Activated naive CD4-positive, alpha-beta T cell treated with Interleukin-2 at 50 U/mL for 16 hours (primary cell): ENCODE data around the gene TOX2.
A peak's percentile ranks its signal among the peaks of the same experiment; 100 is the strongest.

Experiments used
- DNase-seq: peaks from one replicate; pipeline ENCODE4 v3.0.0-alpha.2; 2020

The TOX2 gene, protein sequence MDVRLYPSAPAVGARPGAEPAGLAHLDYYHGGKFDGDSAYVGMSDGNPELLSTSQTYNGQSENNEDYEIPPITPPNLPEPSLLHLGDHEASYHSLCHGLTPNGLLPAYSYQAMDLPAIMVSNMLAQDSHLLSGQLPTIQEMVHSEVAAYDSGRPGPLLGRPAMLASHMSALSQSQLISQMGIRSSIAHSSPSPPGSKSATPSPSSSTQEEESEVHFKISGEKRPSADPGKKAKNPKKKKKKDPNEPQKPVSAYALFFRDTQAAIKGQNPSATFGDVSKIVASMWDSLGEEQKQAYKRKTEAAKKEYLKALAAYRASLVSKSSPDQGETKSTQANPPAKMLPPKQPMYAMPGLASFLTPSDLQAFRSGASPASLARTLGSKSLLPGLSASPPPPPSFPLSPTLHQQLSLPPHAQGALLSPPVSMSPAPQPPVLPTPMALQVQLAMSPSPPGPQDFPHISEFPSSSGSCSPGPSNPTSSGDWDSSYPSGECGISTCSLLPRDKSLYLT

DNA sequence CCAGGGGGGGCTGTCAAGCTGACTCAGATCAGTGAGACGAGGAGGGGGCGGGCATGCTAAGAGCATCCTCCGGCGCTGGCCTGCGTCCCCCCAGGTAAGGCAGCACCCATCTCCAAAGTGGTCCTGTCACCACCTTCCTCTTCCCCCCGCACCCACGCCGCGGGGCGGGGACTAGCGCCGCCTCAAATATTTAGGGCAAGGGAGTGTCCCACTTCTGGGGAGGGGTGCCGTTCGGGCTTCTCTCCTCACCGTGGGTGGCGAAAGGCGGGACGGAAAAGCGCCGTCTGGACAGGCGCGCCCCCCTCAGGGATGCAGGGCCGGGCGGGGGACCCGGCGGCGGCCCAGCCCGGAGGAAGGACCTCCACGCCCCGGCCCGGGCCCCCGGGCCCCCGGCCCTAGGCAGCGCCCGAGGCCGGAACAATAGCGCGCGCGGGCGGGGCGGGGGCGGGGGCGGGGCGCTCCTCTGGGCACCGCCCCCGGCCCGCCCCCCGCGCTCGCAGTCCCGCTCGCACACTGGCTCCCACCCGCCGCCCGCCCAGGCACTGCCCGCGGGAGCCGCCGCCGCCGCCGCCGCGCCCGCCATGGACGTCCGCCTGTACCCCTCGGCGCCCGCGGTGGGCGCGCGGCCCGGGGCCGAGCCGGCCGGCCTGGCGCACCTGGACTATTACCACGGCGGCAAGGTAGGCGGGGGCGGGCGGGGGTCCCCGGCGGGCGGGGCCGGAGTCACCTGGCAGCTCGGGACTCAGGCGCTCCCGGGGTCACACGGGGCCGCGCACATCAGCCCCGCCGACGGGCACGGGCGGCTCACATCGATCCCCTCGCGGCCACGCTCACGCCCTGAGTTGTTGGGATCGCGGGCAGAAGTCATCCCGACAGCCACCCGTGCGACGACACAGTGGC lies at the start of gene TOX2:
TSS of gene TOX2 (plus strand) at position 542 of the 900 bp plus-strand sequence. CDS start at position 582, 40 bp downstream.
- DNase-seq = peak; percentile 48

DNA sequence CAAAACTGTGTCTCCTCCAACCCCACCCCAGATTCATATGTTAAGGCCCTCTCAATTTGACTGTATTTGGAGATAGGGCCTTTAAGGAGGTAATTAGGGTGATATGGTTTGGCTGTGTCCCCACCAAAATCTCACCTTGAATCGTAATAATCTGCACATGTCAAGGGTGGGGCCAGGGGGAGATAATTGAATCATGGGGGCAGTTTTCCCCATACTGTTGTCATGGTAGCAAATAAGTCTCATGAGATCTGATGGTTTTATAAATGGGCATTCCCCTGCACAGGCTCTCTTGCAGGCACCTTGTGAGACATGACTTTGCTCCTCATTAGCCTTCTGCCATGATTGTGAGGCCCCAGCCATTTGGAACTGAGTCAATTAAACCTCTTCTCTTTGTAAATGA lies 46.6 kb upstream of the TOX2 start:
- no peak for DNase-seq

DNA sequence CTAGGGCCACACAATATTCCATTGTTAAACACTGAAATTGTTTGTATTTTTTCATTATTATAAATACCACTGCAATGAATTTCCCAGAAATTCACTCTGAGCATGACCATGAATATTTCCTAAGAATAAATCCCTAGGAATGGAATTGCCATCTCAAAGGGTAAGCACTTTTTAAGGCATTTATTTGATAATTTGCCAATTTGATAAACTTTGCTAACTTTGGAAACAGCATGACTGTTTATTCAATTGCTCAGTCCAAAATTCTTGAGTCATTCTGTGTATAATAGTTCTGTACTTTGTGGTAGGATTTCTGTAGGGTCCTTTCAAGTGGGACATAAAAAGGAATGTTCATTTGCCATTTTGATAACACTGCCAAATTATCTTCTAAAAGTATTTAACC lies 44.2 kb upstream of the TOX2 start:
- no peak for DNase-seq

DNA sequence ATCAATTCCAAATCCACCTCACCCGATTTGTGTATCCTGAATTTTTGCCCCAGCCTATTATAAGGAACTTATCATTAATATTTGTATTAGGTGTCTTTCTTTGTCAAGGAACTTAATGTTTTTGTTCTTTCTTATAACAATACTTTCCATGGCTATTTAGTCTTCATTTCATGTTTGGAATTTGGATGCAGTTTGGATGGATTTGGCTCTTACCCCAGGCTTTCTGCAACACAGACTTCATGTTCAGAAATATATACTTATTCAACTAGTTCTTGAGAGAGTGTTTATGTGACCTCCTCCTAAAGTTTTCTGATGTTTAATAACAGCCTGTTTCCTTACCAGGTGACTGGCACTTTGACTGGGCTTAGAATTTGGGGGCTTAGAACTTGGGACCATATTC lies 35.9 kb upstream of the TOX2 start:
- DNase-seq = no peak

DNA sequence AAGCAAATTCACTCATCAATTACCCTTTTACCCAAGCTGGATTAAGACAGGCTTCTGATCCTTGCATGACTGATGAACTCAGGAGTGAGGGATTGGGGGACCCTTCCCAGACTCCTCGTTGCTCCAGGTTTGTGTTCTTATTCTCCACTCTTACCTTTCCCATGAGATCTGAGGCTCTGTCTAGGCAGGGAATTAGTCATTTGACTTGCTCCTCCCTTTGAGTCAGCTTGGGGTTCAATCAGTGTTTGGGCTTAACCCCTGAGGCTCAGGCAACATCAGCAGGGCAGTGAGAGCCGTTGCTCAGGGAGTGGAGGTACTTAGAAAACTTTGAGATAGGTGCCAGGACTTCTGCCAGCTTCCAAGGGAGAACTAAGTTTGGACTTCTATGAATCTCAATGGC lies 20.7 kb upstream of the TOX2 start:
- DNase-seq = no peak

DNA sequence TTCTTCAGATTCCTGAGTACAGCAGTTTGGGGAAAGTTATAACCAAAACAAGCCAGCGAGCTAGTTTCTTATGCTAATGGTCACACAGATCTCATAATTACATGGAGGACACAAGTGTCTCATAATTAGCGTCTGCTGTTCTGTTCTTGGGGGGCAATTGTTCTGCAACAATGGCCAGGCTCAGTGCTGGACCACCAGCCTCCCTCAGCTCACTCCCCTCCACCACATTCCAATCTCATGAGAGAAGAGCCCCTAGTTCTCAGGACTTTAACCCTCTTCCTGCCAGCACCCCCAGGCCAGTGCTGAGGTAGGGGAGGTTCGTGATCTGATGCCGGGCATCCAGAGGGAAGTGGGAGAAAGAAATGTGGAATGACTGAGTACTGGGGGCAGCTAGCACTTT lies 20.2 kb upstream of the TOX2 start:
- DNase-seq = no peak

DNA sequence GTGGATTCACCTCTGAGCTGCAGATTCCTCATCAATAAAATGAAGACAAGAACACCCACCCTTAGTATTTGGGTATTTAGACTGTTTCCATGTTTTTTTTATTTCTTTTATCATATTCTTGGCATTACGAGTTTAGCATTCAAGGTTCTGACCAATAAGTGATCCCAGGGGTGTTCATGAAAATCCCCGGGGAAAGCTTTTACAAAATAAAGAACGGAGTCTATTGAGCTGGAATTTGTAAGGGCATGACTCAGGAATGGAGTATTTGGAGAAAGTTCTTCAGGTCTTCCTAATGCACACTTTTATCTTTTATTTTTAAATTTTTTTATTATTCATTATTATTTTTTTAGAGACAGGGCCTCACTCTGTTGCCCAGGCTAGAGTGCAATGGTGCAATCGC lies 19.4 kb upstream of the TOX2 start:
- DNase-seq = no peak

DNA sequence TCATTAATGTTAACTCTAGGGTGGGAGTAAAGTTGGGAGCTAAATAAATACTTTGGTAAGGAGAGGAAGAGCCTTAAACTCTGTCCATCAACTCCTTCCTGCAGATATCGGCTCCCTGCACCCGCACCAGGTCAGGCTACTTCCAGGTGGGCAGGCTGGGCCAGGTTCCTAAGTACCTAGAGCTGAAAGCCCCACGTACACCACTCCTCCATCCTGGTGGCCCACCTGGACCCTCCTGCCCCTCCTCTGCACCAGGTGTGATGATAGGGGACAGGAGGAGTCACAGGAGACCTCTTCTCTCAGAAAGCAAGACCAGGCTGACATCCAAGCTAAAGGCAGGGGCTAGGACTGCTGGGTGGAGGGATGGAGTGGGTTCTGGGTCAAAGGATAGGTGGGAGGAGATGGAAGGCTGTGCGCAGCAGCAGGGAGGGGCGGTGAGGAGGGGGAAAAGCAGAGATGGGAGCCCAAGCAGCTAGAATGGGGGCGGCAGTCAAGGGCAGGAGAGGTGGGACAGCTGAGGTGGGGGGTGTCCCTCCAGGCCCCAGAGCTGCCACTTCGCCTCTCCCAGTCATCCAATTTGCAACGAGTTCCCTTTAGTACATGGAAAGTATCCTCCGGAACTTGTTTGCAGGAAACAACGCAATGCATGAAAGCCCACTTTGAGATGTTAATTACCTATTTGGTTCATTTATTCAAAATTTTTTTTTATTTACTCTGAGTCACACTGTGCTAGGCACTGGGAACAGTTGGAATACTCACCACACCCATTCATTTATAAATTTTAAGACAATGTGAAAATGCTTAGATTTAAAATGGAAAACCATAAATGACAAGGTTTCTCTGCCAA lies 15.2 kb upstream of the TOX2 start:
- no peak for DNase-seq

DNA sequence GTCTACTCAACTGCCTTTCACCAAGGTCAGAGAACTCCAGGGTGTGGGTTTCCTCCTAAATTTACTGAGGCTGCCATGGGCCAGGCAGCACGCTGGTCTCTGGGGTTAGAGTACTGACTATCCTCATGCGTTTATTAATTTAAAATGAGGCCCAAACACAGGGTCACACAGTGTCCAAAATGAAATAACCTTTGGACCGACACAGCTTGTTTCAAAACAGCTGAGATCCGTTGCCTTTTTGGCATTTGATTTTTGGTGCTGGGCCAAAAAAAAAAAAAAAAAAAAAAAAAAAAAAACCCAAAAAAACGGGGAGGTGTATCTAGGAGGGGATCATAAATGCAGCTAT lies 14.6 kb upstream of the TOX2 start:
- DNase-seq = no peak

DNA sequence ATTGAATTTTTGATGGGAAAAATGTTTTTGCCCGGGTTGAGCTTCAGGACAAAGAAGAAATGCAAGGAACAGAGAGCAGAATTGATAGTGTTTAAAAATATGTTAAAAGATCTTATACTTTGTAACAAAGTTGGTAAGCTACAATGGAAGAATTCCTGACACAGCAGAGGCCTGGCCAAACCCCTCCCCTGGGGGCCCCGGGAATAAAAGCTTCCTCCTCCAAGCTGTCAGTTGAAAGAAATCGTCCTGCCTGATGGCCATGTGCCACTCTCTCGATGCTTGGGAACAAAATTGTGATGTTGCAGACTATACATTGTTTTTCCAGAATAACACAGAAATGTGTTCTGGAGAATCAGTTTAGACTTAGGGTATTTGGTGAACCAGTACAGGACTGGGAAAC lies 14.2 kb upstream of the TOX2 start:
- no peak for DNase-seq

DNA sequence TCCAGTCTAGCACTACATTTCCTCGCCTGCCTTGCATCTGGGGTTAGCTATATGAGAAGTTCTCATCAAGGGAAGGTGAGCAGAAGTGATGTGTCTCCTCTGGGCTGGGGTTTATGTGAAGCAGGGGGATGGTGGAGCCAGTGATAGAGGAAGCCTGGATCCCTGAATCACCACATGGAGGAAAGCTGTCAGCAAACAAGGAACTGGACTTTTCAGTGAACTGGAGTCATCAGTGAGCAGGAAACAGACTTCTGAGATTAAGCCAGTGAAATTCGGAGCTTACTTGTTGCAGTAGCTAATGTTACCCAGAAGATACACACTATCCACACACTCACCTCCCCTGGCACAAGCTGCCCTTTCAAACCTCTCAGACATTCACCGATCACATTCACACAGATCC lies 13.4 kb upstream of the TOX2 start:
- no peak for DNase-seq

DNA sequence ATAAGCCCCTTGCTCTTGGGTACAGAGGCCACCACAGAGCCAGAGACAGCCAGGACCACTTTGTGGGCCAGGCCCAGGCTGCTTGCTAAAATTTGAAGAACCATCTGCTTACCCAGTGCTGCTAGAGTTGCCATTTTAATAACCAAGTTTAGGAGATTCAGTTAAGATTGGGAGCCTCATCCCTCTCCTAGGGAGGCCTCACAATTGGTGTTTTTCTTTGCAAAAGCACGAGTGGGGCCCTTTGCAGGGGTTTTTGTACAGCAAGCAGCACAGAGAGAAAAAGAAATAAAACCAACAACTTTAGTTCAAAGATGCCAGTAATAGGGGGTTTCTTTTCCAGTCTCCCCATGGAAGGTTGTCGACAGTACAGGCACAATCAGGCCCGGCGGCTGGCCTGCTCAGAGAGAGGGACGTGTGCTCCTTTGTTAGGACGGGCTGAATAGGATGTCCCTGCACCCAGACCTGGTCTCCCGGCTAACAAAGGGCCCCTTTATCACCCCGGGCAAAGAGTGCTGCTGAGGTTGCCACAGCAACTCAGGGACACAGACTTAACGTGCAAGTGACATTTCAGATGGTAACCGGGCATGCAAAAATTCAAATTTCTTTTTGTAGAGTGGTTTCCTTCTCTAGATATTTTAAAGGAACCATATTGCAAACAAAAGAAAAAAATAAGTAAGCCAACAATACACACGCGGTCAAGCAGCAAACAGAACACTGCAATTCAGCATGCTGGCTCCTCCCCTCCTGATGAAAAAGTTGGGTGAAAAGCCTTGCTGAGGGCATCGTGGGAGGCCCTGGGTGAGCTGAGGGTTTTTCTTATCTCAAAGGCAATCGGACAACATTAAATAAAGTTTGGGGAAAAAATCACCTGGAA lies 10.5 kb upstream of the TOX2 start:
- DNase-seq = no peak

DNA sequence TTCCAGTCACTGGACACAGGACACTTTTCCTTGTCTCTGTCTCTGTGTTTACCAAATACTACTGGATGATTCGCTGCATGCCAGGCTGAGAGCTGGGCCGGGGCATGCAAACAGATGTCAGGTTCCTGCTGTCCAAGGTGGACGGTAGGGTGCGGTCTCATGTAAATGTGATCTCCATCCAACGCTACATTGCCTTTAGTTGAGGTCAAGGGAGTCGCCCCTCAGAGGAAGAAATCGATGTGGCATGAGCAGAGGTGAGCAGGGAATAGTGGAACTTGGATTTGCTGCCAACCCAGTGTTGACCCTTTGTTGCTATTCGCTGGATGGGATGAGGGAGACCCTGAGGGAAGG lies 9.8 kb upstream of the TOX2 start:
- no peak for DNase-seq

DNA sequence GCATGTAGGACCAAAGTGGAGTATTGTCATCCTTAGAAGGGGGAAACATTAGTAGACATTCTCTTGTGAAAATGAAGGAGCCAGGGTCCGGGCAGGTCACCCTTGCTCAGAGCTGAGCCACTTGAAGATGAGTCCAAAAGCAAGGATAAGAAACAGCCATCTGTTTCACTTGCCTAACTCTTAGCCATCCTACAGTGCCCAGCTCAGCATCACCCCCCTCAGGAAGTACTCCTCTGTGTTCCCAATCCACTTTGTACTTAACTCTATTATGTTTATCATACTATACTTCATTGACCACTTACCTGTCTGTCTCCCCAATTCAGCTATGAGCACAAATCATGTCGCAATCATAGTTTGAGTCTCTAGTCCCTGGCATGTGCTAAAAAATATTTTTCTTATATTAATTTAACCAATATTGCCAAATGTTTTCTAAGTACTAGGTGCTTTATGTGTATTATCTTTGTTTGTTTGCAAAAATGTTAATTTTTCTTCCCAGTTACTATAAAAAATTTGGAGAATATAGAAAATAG lies 8.1 kb upstream of the TOX2 start:
- DNase-seq = no peak

DNA sequence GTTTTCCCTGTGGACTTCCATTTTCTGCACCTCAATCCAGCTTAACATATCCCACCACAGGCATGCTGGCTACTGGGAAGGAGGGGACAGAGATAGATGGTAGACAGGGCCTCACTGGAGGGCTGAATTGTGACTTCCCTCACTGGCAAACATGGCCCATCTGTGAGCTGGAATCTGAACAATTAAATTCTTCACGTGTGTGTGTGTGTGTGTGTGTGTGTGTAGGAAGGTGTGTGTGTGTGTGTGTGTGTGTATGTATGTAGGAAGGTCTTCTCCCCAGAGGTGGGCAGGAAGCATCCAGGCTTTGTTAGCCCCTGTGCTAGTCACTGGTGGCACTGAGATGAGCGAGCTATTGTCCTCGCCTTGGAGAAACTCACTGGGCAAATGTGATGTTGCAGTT lies 5.4 kb upstream of the TOX2 start:
- DNase-seq = no peak

DNA sequence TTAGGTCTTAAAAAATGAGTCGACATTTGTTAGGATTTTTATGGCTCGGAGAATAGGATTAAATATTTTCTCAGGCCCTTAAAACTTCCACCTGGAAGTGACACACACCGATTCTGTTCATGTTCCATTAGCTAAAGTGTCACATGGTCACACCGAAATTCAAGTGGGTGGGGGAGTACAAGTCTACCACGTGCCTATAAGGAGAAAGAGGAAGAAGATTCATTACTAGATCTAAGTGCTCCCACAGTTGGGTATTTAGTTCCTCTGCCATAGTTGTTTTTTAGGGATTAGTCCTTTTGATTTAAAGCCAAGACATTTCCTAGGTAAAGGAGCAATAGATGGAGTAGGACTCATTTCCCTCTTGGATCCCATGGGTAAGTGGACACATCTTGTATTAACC lies 4.9 kb upstream of the TOX2 start:
- DNase-seq = no peak

DNA sequence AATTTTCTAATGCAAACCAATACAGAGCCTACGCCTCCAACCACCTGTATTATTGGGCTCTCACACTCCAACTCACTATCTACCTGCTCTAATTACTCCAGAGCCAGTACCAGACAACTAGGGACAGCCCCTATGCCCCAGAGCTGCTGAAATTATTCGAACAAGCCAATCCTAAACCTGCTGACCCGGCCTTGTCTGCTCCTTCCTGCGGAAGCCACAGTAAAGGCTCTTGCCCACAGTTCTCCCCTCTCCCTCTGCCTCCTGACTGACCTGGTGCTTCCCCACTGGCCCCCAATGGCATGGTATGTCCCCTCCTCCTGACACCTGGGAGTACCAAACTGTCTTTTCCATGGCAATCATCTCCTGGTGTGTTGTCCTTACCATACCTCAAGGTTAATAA lies 4.1 kb upstream of the TOX2 start:
- no peak for DNase-seq

DNA sequence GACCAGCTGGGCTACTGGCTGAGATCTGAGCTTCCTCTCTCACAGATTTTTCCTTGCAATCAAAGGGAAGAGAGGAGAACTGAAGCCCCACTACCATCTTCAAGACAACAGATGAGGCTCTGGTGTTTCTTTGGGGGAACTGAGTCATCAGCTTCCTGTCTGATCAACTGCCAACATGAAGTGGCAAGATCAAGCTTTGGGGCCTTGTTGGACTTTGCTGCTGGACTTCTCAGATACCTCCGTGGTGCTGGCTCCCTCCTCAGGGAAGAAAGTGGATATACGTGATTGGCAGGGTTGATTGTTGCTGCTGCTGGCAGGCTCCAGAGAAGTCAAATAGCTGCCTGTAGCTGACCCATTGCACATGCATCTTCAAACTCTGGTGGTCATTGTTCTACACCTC lies 3.6 kb upstream of the TOX2 start:
- DNase-seq = no peak

DNA sequence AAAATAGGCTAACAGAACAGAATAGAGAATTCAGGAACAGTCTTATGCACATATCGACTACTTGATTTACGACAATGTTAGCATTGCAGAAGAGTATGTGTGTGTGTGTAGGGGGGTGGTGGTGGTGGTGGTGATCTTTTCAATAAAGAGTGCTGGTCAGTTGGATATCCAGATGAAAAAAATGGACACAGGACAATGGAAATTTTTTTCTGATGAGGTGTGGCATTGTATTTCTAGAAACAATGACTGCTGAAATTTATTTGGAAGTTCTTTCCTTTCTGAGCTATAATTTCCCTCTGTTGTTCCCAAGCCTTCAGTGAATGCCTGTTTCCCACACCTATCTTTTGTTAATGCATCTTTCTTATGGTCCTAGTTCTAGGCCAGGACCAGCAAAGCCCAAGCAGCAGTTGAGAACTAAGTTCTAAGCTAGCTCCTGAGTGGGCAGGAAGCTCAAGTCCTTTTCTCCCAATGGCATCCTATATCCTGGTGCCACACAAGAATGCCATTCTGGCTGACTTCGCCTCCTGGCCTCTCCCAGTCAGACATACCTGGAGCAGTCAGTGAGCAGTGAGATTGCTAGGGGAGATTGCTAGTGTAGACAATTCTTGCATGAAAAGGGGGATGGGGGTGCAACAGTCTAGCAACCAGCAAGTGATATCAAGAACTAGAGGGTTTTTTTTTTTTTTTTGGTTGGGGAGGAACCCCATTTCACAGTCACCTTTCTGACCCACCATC lies 1.2 kb upstream of the TOX2 start:
- no peak for DNase-seq

DNA sequence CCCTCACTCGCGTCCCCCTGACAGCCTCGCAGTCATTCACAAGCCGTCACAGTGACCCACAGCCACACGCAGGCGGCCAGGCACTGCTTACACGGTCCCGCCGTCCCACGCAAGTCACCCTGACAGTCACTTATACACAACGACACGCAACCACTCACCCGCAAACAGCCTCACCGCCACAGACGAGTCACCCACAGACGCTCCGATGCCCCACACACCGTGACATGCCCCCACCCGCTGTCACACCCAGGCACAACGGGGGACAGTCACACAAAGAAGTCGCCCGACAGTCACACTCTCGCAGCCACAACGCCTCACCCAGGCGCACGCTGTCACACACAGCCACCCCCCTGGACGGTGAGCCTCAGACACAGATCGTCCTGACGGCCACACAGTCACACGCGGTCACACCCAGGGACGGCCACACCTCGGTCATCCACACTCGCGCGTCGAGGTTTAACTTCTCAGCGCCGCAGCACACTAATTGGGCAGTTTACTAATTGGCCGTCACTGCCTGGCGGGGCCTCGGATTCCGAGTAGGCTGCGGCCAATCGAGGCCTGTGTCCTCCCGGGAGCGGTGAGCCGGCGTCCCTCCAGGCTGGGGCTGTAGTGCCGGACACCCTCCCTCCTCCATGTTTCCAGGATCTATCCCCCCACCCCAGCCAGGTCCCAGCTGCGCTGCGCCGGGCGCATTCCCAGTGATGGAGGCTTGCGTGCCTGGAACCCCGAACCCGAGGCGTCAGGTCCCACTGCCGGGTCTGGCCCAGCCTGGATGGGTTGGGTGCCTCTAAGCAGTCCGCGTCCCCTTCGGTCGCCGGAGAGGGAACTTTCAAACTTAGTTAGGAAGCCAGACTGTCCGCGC lies 790 bp downstream of the TOX2 start:
- DNase-seq = peak; percentile 62
